HG02884 (cell line): ENCODE measurements around the gene NEGR1.

Source experiments
- ATAC-seq: cut with Tn5 transposase; IDR thresholded peaks from one replicate; pipeline ENCODE4 v1.9.1; 2021; ENCODE audit warnings: mild to moderate bottlenecking, moderate library complexity; ENCODE audit not compliant: unreplicated experiment

NEGR1 gene

GRCh38 chr1:72051538-72051937 is 230.8 kb downstream of the NEGR1 start:
- no peak for ATAC-seq

DNA sequence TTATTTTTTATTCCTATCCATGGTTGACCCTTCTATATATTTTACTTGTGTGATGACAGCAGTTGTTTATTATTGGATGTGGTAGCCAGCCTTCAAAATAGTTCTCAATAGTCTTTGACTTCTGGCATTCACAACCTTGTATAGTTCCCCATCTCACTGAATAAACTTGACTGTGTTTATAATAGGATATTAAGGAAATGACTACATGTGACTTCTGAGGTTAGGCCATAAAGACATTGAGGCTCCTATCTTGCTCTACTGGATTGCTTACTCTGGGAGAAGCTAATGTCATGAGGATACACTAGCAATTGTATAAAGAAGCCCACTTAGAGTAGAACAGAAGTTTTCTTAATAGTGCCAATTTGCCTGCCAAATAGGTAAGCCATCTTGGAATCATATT is 231.8 kb downstream of the NEGR1 start:
- ATAC-seq = no peak

DNA sequence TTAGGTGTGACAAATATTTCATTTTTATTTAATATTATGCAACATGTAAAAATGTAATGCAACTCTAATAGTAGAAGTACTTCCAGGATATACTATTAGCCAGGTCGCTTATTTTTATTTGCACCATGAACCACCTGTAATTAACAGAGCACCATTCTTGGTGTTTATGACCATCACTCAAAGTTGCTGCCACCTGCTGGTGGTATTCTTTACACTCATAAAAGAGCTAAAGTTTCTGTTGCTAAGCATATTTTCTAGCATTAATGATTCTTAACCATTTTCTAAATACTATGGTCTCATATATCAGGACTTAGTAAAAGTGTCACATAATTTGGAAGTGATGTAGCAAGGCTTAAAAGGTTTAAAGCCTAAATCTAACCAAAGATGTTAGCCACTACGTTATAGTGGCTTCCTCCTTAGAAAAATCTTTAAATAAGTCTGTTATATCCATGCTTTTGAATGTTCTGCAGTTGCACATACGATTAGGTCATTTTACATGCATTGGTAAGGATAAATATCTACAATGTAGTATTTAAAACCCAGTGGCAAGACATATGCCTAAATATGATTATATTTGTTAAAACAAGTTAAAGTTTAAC is 244.5 kb downstream of the NEGR1 start:
- peak; percentile 70 for ATAC-seq

- ATAC-seq = no peak
Measured at GRCh38 chr1:72034827-72035226, 247.5 kb downstream of the NEGR1 start.

- no peak for ATAC-seq
Measured at GRCh38 chr1:72023063-72023930, 259.0 kb downstream of the NEGR1 start.

- no peak for ATAC-seq
Measured at GRCh38 chr1:72018562-72018961, 263.8 kb downstream of the NEGR1 start.

GRCh38 chr1:72015006-72015405 is 267.3 kb downstream of the NEGR1 start:
- ATAC-seq = no peak

- ATAC-seq = no peak
Measured at GRCh38 chr1:72013161-72013560, 269.2 kb downstream of the NEGR1 start.

DNA sequence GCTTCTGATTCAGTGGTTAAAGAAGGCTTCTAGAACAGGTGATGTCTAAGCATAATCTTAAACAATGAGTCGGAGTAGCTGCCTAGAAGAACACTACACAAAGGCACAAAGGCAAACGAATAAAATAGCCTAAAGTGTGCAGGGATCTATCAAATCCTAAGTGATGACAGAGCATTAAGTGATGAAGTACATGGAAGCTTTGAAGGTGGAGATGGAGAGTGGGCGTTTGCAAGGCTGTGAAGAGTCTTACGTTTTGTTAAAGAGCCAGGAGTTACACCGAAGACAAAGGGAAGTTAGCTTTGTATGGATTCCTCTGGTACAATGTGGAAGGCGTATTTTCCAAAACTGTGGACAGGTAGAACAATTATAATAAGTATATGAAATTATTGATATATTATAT is 270.6 kb downstream of the NEGR1 start:
- no peak for ATAC-seq

GRCh38 chr1:72010094-72010431 is 272.3 kb downstream of the NEGR1 start:
- ATAC-seq = no peak

DNA sequence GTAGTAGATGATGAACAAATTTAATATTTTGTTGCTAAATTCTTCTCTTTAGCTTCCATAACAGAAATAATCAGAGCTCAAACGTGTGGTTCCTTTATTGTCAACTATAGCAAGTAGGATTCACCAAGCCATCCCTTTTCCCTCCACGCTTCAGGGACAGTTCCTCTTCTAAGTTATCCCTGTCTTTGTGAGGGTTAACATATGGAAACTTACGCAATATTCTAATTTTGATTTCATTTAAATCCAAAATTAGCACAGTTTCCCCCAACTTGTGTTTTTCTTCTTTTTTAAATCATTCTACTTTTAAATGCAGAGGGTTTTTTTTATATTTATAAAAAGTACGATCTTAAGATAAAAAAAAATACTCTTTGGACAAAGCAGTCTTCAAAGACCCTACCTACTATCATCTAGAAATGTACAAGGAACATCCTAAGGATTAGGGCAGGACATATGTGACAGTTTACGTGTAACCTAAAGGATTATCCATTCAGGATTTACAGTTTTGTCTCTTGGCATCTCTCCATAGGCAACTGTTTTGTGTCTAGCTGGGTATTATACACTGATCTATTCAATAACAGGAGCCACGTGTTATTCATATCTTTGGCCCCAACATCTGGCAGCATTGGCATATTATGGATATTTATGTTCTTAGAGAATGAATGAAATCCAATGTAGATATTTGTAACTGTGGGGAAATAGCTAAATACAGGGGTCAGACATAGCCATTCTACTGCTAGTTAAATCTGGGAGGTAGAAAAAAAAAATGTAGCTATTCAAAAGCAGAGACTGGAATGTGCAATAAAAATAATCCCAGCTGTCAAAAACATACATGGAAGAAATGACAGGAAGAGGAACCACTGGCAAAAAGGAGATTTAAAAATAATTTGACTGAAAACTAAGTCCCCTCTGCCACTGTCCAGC is 272.9 kb downstream of the NEGR1 start:
- ATAC-seq = no peak

DNA sequence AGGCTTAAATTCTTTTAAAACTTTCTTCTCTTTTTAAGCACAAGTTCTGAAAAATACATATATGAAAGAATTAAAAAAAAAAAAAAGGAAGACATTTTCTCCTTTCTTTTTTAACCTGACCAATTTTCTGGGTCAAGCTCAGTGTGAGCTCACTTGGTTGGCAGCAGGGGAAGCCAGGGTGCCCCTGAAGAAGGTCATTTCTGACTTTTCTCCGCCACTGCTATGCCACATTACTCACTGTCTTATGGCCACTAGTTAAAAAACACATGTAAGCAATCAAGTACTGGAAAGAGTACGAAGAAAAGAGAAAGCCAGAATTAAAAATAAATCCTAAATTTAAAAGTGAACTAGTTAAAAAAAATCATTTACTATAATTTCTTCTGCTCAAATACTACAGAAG is 275.0 kb downstream of the NEGR1 start:
- no peak for ATAC-seq

- no peak for ATAC-seq
Measured at GRCh38 chr1:72006092-72006491, 276.2 kb downstream of the NEGR1 start.

GRCh38 chr1:72003092-72003491 is 279.2 kb downstream of the NEGR1 start:
- ATAC-seq = no peak

GRCh38 chr1:72000809-72001208 is 281.5 kb downstream of the NEGR1 start:
- no peak for ATAC-seq

DNA sequence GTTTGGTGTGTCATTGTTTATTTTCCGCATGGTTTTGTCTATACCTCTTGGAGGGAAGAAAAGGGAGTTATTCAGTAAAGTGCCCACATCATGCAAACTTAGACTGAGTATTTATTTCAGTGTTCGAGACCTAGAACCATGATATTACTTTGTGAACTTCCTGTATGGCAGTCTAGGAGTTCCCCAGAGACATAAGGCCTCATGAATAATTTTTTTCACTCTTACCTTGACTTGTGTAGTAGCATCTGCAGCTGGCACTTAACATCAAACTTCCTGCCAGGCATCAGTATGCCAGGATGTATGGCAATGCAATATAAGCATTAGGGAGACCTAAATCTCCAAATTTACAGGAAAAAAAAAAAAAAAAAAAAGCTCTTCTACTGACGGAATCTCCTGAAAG is 287.7 kb downstream of the NEGR1 start:
- no peak for ATAC-seq

GRCh38 chr1:71987181-71987580 is 295.2 kb downstream of the NEGR1 start:
- ATAC-seq = no peak

GRCh38 chr1:71986160-71986559 is 296.2 kb downstream of the NEGR1 start:
- ATAC-seq = no peak

DNA sequence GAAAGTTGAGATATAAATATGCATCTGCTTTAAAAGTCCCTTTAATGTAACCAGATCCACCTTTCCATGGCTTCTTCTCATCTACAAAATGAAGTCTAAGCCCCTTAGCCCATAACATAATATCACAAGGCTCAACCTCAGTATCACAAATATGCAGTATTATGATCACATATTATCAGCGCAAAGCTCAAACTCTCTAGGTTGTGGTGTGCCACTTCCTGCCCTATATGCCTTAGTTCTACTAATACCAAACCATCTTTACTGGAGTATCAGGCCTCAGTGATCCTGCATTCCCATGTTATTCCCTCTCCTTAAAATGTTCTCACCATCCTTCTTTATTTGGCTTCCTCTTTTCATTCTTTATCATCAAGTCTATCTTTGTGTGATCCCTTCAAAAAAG is 301.8 kb downstream of the NEGR1 start:
- ATAC-seq = no peak

GRCh38 chr1:71979882-71980281 is 302.5 kb downstream of the NEGR1 start:
- ATAC-seq = no peak

DNA sequence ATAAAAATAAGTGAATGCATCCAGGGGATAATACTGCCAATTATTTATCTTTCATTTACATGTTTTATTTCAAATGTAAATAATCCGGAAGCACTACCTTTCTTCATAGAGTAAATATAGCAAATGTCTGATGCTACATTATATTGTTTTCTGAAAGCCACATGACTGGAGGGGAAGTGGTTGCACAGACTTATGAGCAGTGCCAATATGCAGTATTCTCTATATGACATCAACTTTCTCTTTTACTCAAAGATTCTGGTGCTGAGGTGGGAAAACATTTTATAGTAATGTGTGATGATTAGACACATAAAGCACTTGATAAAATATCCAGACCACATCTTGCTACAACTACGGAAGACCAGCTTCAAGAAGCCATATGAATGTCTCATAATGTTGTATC is 314.7 kb downstream of the NEGR1 start:
- peak; percentile 70 for ATAC-seq

- ATAC-seq = no peak
Measured at GRCh38 chr1:71964188-71964587, 318.2 kb downstream of the NEGR1 start.
